HL-60 (cell line): ENCODE results near the gene PLA2G6.

Experiments
- CTCF ChIP-seq: IDR thresholded peaks from one replicate; pipeline ENCODE4 v1.5.1; 2011; ENCODE audit warnings: low read length, control low read depth, inconsistent platforms; ENCODE audit not compliant: insufficient read depth
- GABPA ChIP-seq: IDR thresholded peaks from 2 replicates; pipeline ENCODE4 v1.6.1; 2012; ENCODE audit warnings: low read depth
- POLR2AphosphoS5 ChIP-seq: IDR thresholded peaks from 2 replicates; pipeline ENCODE4 v1.6.1; 2012; ENCODE audit warnings: low read depth
- TF ChIP-seq, protein P1 (sequence below): IDR thresholded peaks from 2 replicates; pipeline ENCODE4 v1.6.1; 2012; ENCODE audit warnings: low read depth; ENCODE audit not compliant: insufficient replicate concordance

- TF ChIP-seq CTCF, result no peak
- TF ChIP-seq GABPA, result no peak
- TF ChIP-seq, protein P1, sequence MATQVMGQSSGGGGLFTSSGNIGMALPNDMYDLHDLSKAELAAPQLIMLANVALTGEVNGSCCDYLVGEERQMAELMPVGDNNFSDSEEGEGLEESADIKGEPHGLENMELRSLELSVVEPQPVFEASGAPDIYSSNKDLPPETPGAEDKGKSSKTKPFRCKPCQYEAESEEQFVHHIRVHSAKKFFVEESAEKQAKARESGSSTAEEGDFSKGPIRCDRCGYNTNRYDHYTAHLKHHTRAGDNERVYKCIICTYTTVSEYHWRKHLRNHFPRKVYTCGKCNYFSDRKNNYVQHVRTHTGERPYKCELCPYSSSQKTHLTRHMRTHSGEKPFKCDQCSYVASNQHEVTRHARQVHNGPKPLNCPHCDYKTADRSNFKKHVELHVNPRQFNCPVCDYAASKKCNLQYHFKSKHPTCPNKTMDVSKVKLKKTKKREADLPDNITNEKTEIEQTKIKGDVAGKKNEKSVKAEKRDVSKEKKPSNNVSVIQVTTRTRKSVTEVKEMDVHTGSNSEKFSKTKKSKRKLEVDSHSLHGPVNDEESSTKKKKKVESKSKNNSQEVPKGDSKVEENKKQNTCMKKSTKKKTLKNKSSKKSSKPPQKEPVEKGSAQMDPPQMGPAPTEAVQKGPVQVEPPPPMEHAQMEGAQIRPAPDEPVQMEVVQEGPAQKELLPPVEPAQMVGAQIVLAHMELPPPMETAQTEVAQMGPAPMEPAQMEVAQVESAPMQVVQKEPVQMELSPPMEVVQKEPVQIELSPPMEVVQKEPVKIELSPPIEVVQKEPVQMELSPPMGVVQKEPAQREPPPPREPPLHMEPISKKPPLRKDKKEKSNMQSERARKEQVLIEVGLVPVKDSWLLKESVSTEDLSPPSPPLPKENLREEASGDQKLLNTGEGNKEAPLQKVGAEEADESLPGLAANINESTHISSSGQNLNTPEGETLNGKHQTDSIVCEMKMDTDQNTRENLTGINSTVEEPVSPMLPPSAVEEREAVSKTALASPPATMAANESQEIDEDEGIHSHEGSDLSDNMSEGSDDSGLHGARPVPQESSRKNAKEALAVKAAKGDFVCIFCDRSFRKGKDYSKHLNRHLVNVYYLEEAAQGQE, result no peak
- TF ChIP-seq POLR2AphosphoS5, result no peak
Observed at GRCh38 chr22:38177926-38178604, 3.6 kb downstream of the PLA2G6 start.
